Mononuclear cell (primary cell): ENCODE results near the gene NCBP2. TPM values are rescaled to one million over a fixed set of nuclear protein-coding genes. Genes with fewer than 3 reads are reported as not detected.

Experiments
- H3K27me3 ChIP-seq: 2 replicates; pipeline ENCODE4 v1.6.0; 2011; ENCODE audit warnings: low read length, control low read depth; ENCODE audit not compliant: insufficient read depth
- H3K4me1 ChIP-seq: 2 replicates; pipeline ENCODE4 v1.5.1; 2011; ENCODE audit warnings: mild to moderate bottlenecking, low read length, control low read depth; ENCODE audit not compliant: insufficient read depth
- H3K4me3 ChIP-seq: 2 replicates; pipeline ENCODE4 v1.5.1; 2011; ENCODE audit warnings: mild to moderate bottlenecking, low read length, moderate library complexity
- H3K9me3 ChIP-seq: 2 replicates; pipeline ENCODE4 v1.5.1; 2011; ENCODE audit warnings: low read depth, mild to moderate bottlenecking, control low read depth, low read length
- total RNA-seq: library from RNA; depleted of rRNA; stranded (reverse); fragments of >200 nt; gene quantifications from one replicate; pipeline ENCODE4 v1.2.3, GENCODE V29; 2012

Gene NCBP2
- total RNA-seq, 1 donor, result 23.1 TPM

GRCh38 chr3:196971094-196971698 is 28.9 kb upstream of the NCBP2 start:
- peaks cover 8% of the 10 kb centered on the region for H3K4me1 ChIP-seq
- no peak overlapping the region for H3K4me3 ChIP-seq
- H3K27me3 ChIP-seq, result no peaks in the 10 kb centered on the region
- no peaks in the 10 kb centered on the region for H3K9me3 ChIP-seq

- Histone ChIP-seq H3K4me1 (peaks cover 8% of the 10 kb centered on the region), H3K4me3 (no peak overlapping the region), H3K27me3 (no peaks in the 10 kb centered on the region), H3K9me3 (no peaks in the 10 kb centered on the region)
These were observed 28.3 kb upstream of the NCBP2 start for GRCh38 chr3:196970547-196971093.

GRCh38 chr3:196969660-196970546 is 27.6 kb upstream of the NCBP2 start:
- H3K4me3 ChIP-seq, result peak overlapping the region; percentile 59

GRCh38 chr3:196969134-196969659 is 26.9 kb upstream of the NCBP2 start:
- Histone ChIP-seq H3K9me3 (no peaks in the 10 kb centered on the region), H3K4me3 (peak overlapping the region; percentile 59), H3K27me3 (no peaks in the 10 kb centered on the region), H3K4me1 (peaks cover 8% of the 10 kb centered on the region)

More at GRCh38 chr3:196969660-196970546, 27.6 kb upstream of the NCBP2 start:
- peaks cover 8% of the 10 kb centered on the region for H3K4me1 ChIP-seq
- H3K9me3 ChIP-seq, result no peaks in the 10 kb centered on the region
- H3K27me3 ChIP-seq, result no peaks in the 10 kb centered on the region

GRCh38 chr3:196968233-196969133 is 26.2 kb upstream of the NCBP2 start, which contains the start of gene PIGZ:
Gene PIGZ, minus strand, starts transcription at chr3:196968833. Its CDS starts 16,802 bp downstream, at chr3:196952031.
- H3K4me3 ChIP-seq, result peak within 1 kb of the TSS; percentile 59
- no peaks in the 10 kb centered on the region for H3K9me3 ChIP-seq
- H3K27me3 ChIP-seq, result no peaks in the 10 kb centered on the region
- peaks cover 8% of the 10 kb centered on the region for H3K4me1 ChIP-seq

DNA sequence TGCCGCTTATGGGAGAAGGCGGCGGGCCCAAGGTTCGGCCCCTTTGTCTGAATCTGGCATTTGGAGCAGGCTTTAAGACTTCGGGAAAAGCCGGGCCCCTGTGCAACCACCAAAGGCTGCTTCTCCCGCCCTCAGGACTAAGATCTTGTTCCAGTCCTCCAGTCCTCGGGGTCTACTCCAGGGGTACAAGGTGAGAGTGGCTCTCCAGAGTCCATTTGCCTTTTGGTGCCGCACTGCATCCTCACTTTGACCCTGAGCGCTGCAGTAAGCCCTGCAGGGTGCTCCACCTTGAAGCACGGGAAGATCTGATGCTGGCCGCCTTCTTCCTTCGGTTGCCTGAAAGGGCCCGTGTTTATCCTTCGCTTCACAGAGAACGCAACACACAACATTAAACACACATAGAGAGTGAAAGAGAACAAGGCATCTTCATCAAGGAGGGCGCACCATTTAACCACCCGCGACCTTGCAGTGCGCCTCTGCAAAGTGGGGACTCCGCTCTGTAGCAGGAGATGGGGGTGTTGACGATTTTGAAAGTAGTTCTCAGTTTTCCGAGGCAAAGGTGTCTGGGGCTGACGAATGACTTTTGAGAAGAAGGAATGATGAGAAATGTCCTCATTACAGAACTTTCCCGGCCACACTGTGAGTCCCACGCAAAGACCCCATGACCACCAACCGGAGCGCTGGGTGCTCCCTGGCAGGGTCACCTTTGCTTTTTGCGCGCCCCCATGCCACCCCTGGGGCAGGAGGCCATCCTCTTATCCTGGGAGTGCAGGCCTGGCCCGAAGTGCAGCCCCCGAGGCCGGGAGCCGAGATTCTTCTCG is 25.3 kb upstream of the NCBP2 start:
- H3K27me3 ChIP-seq, result no peaks in the 10 kb centered on the region
- no peak overlapping the region for H3K4me3 ChIP-seq
- no peaks in the 10 kb centered on the region for H3K9me3 ChIP-seq
- peaks cover 8% of the 10 kb centered on the region for H3K4me1 ChIP-seq

- H3K4me1 ChIP-seq, result peaks cover 8% of the 10 kb centered on the region
- no peaks in the 10 kb centered on the region for H3K9me3 ChIP-seq
- H3K4me3 ChIP-seq, result no peak overlapping the region
- H3K27me3 ChIP-seq, result no peaks in the 10 kb centered on the region
These were observed 24.4 kb upstream of the NCBP2 start for GRCh38 chr3:196966526-196967401.

DNA sequence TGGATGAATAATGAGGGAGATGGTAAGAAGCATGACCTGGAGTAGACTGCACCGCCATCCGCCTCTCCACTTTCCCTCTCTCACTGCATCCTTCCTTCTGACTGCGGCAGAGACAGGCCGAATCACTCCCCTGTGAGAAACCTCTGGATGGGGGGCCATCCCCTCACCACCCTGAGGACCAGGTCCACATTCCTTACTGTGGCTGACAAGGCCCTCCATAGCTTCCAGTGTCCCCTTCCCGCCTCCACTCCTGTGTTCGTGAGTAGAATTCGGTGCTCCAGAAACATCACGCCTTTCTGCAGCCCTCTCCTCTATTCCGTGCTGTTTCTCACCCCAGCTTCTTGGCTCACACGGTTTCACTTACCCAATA is 23.5 kb upstream of the NCBP2 start:
- no peak overlapping the region for H3K4me3 ChIP-seq
- peaks cover 8% of the 10 kb centered on the region for H3K4me1 ChIP-seq
- no peaks in the 10 kb centered on the region for H3K27me3 ChIP-seq
- no peaks in the 10 kb centered on the region for H3K9me3 ChIP-seq

DNA sequence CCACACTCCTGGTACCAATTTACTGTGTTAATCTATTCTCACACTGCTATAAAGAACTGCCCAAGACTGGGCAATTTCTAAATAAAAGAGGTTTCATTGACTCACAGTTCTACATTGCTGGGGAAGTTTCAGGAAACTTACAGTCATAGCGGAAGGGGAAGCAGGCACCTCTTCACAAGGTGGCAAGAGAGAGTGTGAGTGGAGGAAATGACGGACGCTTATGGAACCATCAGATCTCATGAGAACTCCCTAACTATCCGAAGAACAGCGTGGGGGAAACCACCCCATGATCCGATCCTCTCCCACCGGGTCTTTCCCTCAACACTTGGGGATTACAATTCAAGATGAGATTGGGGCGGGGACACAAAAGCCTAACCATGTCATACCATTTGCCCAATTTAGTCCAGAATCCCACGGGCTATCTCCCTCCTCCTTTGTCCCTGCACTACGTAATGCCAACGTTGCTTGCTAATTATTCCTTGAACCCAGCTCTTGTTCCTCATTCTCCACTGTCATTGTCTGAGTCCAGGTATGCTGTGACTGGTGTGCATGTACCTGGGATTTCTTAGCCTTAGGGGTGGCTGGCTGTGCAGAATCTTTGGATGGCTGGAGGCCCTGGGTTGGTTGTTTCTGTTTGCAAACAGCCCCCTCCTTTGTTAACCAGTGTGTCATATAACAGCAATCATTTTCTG is 22.9 kb upstream of the NCBP2 start:
- H3K9me3 ChIP-seq, result no peaks in the 10 kb centered on the region
- no peak overlapping the region for H3K4me3 ChIP-seq
- no peaks in the 10 kb centered on the region for H3K27me3 ChIP-seq
- H3K4me1 ChIP-seq, result peaks cover 8% of the 10 kb centered on the region

DNA sequence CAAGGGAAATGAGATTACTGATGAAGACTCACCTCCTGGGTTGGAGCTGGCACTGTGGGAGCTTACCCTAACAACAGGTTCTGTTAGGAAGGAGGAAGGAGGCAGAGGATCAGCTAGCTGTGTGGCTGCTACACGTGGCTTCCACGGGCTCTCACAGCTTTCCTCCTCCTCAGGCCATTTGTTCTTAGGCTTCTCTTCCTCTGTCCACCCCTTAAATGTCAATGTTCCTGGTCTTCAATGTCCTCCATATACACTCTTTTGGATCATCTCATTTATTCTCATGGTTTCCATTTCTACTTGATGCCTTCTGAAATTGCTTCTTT is 21.3 kb upstream of the NCBP2 start:
- peaks cover 8% of the 10 kb centered on the region for H3K4me1 ChIP-seq
- no peak overlapping the region for H3K4me3 ChIP-seq
- H3K27me3 ChIP-seq, result no peaks in the 10 kb centered on the region
- H3K9me3 ChIP-seq, result no peaks in the 10 kb centered on the region

DNA sequence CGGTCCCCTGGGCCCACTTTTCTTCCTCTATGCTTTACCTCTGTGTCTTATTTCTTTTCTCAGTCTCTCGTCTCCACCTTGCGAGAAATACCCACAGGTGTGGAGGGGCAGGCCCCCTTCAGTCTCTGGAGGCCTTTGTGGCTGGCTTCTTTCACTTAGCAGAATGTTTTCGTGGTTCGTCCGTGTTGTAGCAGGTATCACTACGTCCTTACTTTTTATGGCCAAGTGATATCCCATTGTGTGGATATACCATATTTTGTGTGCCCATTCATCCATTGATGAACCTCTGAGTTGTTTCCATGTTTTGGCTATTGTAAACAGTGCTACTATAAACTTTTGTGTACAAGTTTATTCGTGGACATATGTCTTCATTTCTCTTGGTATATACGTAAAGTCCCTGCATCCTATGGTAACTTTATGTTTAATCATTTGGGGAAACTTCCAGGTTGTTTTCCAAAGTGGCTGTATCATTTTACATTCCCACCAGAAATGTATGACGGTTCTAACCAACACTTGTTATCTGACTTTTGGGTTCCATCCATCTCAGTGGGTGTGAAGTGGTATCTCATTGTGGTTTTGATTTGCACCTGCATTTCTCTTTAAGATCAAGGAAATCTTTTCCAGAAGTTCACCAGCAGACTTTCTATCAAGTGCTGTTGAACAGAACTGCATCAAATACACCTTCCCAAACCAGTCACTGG is 20.8 kb upstream of the NCBP2 start:
- Histone ChIP-seq H3K4me3 (no peak overlapping the region), H3K4me1 (peaks cover 5% of the 10 kb centered on the region), H3K9me3 (no peaks in the 10 kb centered on the region), H3K27me3 (no peaks in the 10 kb centered on the region)

DNA sequence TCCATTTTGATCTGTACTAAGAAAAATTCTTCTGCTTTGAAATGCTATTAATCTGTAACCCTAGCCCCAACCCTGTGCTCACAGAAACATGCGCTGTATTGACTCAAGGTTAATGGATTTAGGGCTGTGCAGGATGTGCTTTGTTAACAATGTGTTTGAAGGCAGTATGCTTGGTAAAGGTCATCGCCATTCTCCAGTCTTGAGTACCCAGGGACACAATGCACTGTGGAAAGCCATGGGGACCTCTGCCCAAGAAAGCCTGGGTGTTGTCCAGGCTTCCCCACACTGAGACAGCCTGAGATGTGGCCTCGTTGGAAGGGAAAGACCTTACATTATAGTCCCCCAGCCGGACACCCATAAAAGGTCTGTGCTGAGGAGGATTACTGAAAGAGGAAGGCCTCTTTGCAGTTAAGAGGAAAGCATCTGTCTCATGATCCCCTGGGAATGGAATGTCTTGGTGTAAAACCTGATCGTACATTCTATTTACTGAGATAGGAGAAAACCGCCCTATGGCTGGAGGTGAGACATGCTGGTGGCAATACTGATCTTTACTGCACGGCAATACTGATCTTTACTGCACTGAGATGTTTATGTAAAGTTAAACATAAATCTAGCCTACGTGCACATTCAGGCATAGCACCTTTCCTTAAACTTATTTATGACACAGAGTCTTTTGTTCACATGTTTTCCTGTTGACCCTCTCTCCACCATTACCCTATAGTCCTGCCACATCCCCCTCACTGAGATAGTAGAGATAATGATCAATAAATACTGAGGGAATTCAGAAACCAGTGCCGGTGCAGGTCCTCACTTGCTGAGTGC is 20.0 kb upstream of the NCBP2 start:
- no peaks in the 10 kb centered on the region for H3K4me1 ChIP-seq
- H3K27me3 ChIP-seq, result no peaks in the 10 kb centered on the region
- H3K4me3 ChIP-seq, result no peak overlapping the region
- no peaks in the 10 kb centered on the region for H3K9me3 ChIP-seq
